Measurements from ENCODE around the gene SH3TC2. TPM values are rescaled to one million over a fixed set of nuclear protein-coding genes. Genes with fewer than 3 reads are reported as not detected.

Gene SH3TC2
- total RNA-seq, 1 donor from 2014 or later, result 0.21 TPM

DNA sequence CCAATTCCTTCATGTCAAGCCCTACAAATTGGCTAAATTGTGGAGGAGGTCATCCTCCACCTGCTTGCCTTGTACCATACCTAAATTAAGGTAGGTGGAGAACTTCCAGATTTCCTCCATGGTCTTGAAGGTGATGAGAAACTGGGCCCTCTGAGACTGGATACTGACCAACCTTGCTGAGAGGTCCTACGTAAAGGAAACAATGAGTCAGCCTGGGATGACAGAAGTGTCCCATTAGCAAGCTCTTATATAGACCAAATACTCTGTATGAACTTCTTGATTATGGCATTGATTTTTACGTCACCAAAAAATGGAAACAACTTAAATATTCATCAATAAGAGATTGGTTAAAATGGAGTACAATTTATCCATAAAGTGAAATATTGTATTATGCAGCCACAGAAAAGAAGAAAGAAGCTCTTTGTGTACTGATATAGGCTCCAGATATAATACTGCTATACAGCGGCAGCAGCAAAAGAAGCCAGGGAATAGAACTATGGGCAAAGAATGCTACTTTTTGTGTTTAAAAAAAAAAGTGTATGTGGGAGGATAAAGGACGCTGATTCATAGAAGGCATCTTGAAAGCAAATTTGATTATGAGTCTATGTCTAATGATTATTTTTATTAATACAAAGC is 18.3 kb downstream of the SH3TC2 start:
- no peaks in the 10 kb centered on the region for H3K27me3 ChIP-seq
- no peak for DNase-seq (ENCODE audit: low spot score in 2 of 2)
- H3K9me3 ChIP-seq, result no peaks in the 10 kb centered on the region

DNA sequence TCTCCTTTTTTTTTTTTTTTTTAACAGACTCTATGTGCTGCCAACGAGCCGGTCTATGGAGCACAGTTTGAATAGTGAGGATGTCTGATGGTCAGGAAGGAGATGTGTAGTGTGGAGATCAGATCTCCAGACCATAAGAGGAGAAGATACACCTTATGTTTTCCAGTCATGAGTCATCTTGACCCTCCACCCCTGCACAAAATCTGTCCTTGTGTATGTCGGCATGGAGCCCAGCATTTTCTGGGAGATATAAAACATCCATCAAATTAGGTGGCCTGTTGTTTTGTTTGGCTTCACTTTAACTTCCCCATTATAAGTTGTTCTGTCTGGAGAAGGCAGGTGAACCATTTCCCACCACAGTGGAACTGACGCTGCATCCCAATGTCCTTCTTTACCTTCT is 19.2 kb downstream of the SH3TC2 start:
- intact Hi-C loops (cut with DNase I), result no loop called here
- DNase-seq (ENCODE audit: low spot score in 2 of 2), result no peak
- no peaks in the 10 kb centered on the region for H3K9me3 ChIP-seq
- H3K27me3 ChIP-seq, result no peaks in the 10 kb centered on the region
- no peak overlapping the region for H3K27ac ChIP-seq
- TF ChIP-seq, protein P1, sequence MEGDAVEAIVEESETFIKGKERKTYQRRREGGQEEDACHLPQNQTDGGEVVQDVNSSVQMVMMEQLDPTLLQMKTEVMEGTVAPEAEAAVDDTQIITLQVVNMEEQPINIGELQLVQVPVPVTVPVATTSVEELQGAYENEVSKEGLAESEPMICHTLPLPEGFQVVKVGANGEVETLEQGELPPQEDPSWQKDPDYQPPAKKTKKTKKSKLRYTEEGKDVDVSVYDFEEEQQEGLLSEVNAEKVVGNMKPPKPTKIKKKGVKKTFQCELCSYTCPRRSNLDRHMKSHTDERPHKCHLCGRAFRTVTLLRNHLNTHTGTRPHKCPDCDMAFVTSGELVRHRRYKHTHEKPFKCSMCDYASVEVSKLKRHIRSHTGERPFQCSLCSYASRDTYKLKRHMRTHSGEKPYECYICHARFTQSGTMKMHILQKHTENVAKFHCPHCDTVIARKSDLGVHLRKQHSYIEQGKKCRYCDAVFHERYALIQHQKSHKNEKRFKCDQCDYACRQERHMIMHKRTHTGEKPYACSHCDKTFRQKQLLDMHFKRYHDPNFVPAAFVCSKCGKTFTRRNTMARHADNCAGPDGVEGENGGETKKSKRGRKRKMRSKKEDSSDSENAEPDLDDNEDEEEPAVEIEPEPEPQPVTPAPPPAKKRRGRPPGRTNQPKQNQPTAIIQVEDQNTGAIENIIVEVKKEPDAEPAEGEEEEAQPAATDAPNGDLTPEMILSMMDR (IDR thresholded peaks at IDR 0.05), result no peak
- H3K36me3 ChIP-seq, result no peaks in the 10 kb centered on the region
- no peak overlapping the region for H3K4me3 ChIP-seq
- no peaks in the 10 kb centered on the region for H3K4me1 ChIP-seq

More for the DNA sequence above, 18.3 kb downstream of the SH3TC2 start:
- H3K4me3 ChIP-seq, result no peak overlapping the region
- H3K27ac ChIP-seq, result no peak overlapping the region
- no peaks in the 10 kb centered on the region for H3K36me3 ChIP-seq
- intact Hi-C loops (cut with DNase I), result no loop called here
- no peaks in the 10 kb centered on the region for H3K4me1 ChIP-seq
- TF ChIP-seq, protein P1 (IDR thresholded peaks at IDR 0.05), result no peak

DNA sequence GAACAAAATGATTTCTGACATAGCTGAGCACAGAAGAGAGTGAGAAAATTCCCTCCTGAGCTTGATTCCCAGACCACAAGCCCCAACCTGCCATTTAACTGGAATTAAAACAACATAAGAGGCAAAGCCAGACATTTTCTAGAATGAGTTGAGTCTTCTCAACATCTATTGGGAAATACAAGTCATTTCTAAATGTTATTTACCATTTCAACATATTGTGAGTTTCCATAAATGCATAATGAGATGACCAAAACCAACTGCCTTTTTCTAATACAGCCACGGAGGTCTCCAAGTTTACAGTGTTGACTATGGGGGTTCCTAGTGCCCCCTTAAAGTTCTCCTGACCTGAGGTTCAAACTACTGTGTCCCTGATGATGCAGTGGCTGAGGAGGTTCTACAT is 20.0 kb downstream of the SH3TC2 start:
- TF ChIP-seq, protein P1 (IDR thresholded peaks at IDR 0.05), result no peak
- Histone ChIP-seq H3K4me3 (no peak overlapping the region), H3K27me3 (no peaks in the 10 kb centered on the region), H3K9me3 (no peaks in the 10 kb centered on the region), H3K27ac (no peak overlapping the region), H3K4me1 (no peaks in the 10 kb centered on the region), H3K36me3 (no peaks in the 10 kb centered on the region)
- DNase-seq (ENCODE audit: low spot score in 2 of 2), result no peak
- intact Hi-C loops (cut with DNase I), result no loop called here

DNA sequence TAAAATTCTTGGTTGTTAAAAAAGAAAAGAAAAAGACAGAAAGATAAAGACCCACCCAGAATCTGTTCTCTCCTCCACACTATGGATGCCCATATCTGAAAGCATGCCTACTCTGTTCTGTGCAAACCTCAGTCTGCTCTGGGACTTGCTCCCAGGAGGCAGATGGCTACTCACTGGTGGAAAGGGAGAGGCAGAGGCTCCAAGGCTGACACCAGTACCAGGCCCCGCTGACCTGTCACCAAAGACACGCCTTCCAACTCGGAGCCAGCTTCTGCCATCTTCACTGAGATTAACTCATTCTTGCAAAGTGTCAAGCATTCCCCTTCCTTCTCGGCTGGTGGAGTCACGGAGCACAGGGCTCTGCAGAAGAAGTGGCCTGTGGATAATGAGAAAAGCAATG is 21.6 kb downstream of the SH3TC2 start:
- no peaks in the 10 kb centered on the region for H3K9me3 ChIP-seq
- no peak for DNase-seq (ENCODE audit: low spot score in 2 of 2)
- TF ChIP-seq, protein P1 (IDR thresholded peaks at IDR 0.05), result no peak

DNA sequence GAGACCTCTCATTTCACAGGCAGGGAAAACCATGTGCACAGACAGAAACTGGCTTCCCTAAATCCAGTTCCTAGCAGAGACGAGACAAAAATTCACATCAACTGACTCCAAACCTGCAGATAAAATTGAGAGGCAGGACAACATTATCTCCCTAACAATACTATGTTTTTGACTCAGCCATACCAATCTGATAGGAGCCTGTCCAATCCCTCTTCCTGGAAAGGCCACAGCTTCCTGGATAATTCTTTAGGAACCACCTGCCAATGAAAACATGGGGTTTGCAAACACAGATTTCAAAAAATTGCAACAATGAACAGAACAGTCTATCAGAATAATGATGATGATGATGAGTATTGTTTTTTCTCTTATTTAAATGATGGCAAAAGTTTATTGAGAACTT is 22.4 kb downstream of the SH3TC2 start:
- Histone ChIP-seq H3K4me3 (no peak overlapping the region), H3K36me3 (no peaks in the 10 kb centered on the region), H3K9me3 (no peaks in the 10 kb centered on the region), H3K4me1 (no peaks in the 10 kb centered on the region), H3K27ac (no peak overlapping the region), H3K27me3 (no peaks in the 10 kb centered on the region)
- TF ChIP-seq, protein P1 (IDR thresholded peaks at IDR 0.05), result no peak
- no peak for DNase-seq (ENCODE audit: low spot score in 2 of 2)
- intact Hi-C loops (cut with DNase I), result no loop called here

More for the DNA sequence above, 21.6 kb downstream of the SH3TC2 start:
- intact Hi-C loops (cut with DNase I), result no loop called here
- H3K4me1 ChIP-seq, result no peaks in the 10 kb centered on the region
- no peak overlapping the region for H3K4me3 ChIP-seq
- no peaks in the 10 kb centered on the region for H3K27me3 ChIP-seq
- H3K36me3 ChIP-seq, result no peaks in the 10 kb centered on the region
- H3K27ac ChIP-seq, result no peak overlapping the region

DNA sequence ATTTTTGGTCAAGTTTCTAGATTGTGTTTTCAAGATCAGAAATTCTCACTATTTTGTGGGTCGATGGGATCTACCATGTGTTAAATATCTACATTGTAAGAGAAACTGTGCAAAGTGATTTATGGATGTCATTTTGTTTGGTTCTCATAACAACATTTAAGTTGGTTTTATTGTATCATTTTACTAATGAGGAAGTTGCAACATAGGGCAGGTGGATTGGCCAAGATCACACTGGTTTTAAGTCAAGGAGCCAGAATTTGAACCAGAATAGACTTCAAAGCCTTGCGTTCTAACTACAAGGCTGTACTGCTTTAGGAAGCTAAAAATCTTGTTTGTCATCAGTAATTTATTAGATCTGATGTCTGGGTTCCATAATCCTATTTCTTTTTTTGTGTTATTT is 23.4 kb downstream of the SH3TC2 start:
- no peak overlapping the region for H3K4me3 ChIP-seq
- no peak for DNase-seq (ENCODE audit: low spot score in 2 of 2)
- H3K27me3 ChIP-seq, result no peaks in the 10 kb centered on the region
- H3K36me3 ChIP-seq, result no peaks in the 10 kb centered on the region
- H3K4me1 ChIP-seq, result no peaks in the 10 kb centered on the region
- TF ChIP-seq, protein P1 (IDR thresholded peaks at IDR 0.05), result no peak
- H3K9me3 ChIP-seq, result no peaks in the 10 kb centered on the region
- intact Hi-C loops (cut with DNase I), result loop anchor here (5.0 kb wide), 1 partner anchor 597 kb away; no protein-coding TSS in a partner anchor
- no peak overlapping the region for H3K27ac ChIP-seq

All from ascending aorta (tissue), 2 donors.